GM18951 (cell line): ENCODE results near the gene HECTD4.
"Not testable (repeated sequence)": the region's sequence is repeated elsewhere in the genome, so short reads cannot be mapped to it uniquely, and the experiment has no call there.

Source experiments
- POLR2A ChIP-seq: IDR thresholded peaks from 4 replicates; pipeline ENCODE4 v1.6.1; 2011; ENCODE audit warnings: mild to moderate bottlenecking; ENCODE audit not compliant: insufficient read length, insufficient read depth; ENCODE audit errors: extremely low read depth
- in situ Hi-C: fragments of 300-500 bp; cut with MboI; formaldehyde crosslinking; loops from one replicate; pipeline ENCODE4 v1.12.0; 2022; ENCODE audit warnings: low sequenced_read_pairs, mixed read lengths, inconsistent platforms; ENCODE audit not compliant: unreplicated experiment

The HECTD4 gene

DNA sequence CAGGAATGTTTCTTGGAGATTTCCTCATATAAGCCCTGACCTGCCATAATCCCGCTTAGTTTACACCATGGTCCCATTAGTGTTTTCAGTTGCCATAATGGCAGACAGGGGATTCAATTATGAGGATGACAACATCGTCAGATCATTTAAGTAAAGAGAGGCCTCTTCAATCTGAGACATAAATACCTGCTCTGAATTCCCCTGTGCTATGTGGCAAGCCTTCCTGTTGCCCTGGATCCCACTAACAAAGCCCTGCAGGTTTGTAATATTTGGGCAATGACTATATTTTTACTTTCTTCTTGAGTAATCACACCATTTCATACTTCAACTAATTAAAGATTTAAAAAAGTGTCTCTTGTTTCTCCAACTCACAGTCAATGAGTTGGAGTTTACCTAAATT, 147.9 kb downstream of the HECTD4 start:
- TF ChIP-seq POLR2A: no peak
- in situ Hi-C loops: no loop called here

DNA sequence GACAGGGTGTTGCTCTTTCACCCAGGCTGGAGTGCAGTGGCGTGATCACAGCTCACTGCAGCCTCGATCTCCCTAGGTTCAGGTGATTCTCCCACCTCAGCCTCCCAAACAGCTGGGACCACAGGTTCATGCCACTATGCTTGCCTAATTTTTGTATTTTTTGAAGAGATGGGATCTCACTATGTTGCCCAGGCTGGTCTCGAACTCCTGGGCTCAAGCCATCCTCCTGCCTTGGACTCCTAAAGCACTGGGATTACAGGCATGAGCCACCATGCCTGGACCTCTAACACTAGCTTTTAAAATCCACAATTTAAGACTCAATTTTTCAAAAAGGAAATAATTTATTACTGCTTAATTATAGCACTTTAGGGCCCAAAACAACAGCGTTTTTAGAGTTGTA, 149.0 kb downstream of the HECTD4 start:
- TF ChIP-seq POLR2A: no peak
- in situ Hi-C loops: no loop called here

- no peak for TF ChIP-seq POLR2A
- in situ Hi-C loops: no loop called here
These were observed 152.1 kb downstream of the HECTD4 start for GRCh38 chr12:112230136-112230535.

DNA sequence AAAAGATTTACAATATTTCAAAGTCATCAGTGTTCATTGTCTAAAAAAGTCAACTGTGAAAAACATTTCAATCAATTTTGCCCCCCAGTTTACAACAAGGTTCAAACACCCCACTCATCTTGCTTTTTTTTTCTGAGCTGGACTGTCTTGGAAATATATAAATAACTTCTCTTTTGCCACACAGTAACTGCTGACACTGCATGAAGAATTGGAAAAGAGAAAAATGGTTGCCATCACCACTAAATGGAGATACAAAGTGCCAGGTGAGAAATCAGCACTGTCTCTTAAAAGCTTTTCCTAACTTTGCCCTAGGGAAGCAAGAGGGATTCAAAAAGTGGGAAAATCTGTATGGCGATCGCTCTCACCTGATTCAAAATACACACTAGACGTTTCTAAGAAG, 155.5 kb downstream of the HECTD4 start:
- TF ChIP-seq POLR2A: no peak
- in situ Hi-C loops: no loop called here

DNA sequence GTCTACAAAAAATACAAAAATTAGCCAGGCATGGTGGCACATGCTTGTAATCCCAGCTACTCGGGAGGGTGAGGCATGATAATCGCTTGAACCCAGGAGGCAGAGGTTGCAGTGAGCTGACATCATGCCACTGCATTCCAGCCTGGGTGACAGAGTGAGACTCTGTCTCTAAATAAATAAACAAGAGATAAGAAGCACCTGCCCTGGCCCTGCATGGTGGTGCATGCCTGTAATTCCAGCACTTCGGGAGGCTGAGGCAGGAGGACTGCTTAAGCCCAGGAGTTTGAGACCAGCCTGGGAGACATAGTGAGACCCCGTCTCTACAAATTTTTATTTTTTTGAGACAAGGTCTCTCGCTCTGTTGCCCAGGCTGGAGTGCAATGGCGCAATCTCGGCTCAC, 161.6 kb downstream of the HECTD4 start:
- in situ Hi-C loops: not testable (repeated sequence)

- TF ChIP-seq POLR2A: no peak
These were observed 163.0 kb downstream of the HECTD4 start for GRCh38 chr12:112219195-112219594.

DNA sequence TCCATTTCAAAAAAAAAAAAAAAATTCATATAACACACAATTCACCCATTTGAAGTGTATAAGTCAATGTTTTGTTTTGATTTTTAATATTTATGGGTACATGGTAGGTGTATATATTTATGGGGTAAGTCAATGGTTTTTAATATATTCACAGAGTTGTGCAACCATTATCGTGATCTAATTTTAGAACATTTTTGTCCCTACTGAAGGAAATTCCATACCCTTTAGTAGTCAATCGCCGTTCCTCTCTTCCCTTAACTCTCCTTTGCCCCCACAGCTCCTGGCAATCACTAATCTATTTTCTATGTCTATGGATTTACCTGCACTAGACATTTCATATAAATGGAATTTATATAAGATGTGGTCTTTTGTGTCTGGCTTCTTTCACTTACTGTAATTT, 164.1 kb downstream of the HECTD4 start:
- in situ Hi-C loops: no loop called here
- no peak for TF ChIP-seq POLR2A

More at GRCh38 chr12:112219195-112219594, 163.0 kb downstream of the HECTD4 start:
- in situ Hi-C loops: no loop called here

- in situ Hi-C loops: no loop called here
- no peak for TF ChIP-seq POLR2A
These were observed 164.6 kb downstream of the HECTD4 start for GRCh38 chr12:112217647-112218046.

DNA sequence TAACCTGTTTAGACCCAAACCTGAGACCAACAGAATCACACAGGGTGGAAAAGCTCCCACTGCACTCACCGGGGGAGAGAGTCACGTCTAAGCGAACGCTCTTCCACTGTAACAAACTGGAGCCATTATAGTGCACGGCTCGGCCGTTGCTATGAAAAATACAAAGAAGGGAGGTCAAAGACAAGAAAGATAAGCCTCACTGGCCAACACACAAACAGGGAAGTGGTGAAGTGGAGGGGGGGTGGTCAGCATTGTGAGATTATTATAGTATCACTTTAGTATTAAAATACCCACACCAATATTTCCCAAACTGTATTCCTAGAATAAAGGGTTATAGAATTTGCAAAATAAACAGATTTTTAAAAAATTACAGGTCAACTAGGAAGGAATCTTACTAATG, 166.0 kb downstream of the HECTD4 start:
- in situ Hi-C loops: no loop called here
- TF ChIP-seq POLR2A: no peak

DNA sequence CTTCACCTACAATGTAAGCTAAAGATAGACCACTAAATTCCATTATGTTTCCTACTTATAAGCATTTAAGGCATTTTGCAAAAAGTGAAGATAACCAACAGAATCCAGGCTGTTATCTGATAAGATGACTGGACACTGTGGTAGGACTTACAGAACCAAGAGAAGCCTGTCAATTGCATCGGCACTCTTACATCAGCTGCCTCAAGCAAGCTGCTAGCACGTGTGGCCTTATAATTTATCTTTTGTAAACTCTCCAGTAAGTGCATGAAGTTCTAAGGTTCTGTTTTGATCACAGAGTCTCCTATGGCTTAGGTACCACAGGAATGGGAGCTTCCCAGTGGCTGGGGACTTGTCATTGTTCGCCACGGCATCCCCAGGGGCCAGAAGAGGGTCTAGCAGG, 168.2 kb downstream of the HECTD4 start:
- no peak for TF ChIP-seq POLR2A
- in situ Hi-C loops: no loop called here

GRCh38 chr12:112208301-112208910, 173.8 kb downstream of the HECTD4 start:
- TF ChIP-seq POLR2A: no peak
- in situ Hi-C loops: loop anchor here (10.0 kb wide), 1 partner anchor 176 kb away; the partner anchor contains the start of gene HECTD4

- in situ Hi-C loops: loop anchor here (10.0 kb wide), 1 partner anchor 177 kb away; the partner anchor contains the start of gene HECTD4
- TF ChIP-seq POLR2A: no peak
These were observed 174.8 kb downstream of the HECTD4 start for GRCh38 chr12:112207397-112207924.

DNA sequence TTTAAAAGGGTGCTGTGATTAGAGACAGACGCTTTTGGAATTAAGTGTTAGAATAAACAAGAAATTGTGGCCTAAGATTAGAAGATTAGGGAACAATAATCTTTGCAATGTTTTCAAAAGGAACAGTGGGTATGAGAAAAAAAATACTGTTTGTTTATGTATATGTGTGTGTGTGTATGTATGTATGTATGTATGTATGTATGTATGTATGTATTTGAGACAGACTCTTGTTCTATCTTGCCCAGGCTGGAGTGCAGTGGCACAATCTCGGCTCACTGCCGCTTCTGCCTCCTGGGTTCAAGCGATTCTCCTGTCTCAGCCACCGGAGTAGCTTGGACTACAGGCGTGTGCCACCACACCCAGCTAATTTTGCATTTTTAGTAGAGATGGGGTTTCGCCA, 175.3 kb downstream of the HECTD4 start:
- in situ Hi-C loops: loop anchor here (10.0 kb wide), 1 partner anchor 178 kb away; the partner anchor contains the start of gene HECTD4
- no peak for TF ChIP-seq POLR2A

- no peak for TF ChIP-seq POLR2A
- in situ Hi-C loops: no loop called here
These were observed 183.1 kb downstream of the HECTD4 start for GRCh38 chr12:112199136-112199535.
